ENCODE data around the gene GLCE.
"Not testable (repeated sequence)": the region's sequence is repeated elsewhere in the genome, so short reads cannot be mapped to it uniquely, and the experiment has no call there.

GLCE gene

DNA sequence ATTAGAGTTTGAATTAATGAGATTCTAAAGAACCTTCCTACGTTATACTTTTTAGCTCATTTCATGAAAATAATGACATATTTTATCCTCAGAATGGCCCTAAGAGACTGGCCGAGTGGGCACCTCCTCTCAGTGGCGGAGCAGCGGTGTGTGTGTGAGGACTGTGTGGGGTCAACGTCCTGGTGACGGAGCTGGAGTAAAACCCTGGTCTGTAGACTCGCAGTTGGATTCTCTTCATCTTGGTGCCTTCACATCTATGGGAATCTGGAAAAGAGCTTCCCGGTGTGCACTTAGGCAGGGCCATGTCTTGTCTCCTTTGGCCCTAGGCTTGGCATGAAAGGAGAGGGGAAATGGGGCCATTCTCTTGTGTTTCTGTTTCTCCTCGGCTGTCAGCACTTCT lies 116.9 kb downstream of the GLCE start:
- no peak for DNase-seq

DNA sequence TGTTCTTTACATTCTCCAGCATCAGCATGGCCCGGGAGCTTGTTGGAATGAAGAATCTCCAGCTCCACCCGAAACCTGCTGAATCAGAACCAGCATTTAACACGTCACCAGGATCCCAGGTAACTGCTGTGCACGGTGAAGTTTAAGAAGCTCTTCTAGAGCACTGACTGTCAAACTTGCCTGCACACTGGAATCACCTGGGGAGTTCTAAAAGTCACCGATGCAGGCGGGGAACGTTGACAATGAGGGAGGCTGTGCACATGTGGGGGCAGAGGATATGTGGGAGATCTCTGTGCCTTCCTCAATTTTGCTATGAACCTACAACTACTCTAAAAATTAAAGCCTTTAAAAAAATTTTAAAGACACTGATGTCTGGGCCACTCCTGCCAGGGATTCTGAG lies 119.2 kb downstream of the GLCE start:
- no peak for DNase-seq

DNA sequence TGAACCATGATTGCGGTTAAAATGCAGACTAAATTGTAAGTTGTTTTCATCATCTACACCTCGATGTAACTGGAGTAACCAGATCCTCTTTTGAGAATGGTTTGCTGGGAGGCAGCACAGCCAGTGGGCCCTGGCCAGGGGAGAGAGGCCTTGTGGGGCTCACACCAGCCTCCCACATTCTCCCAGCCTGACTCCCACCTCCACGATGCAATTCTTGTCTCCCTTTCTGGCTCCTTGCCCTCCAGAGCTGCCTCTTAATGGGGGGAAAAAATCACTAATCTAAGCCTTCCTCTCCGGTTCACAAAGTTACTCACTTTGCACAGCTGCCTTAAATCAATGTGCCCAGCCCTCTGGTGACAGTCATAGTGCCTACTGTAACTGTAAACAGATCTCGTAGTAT lies 120.3 kb downstream of the GLCE start:
- no peak for DNase-seq

DNA sequence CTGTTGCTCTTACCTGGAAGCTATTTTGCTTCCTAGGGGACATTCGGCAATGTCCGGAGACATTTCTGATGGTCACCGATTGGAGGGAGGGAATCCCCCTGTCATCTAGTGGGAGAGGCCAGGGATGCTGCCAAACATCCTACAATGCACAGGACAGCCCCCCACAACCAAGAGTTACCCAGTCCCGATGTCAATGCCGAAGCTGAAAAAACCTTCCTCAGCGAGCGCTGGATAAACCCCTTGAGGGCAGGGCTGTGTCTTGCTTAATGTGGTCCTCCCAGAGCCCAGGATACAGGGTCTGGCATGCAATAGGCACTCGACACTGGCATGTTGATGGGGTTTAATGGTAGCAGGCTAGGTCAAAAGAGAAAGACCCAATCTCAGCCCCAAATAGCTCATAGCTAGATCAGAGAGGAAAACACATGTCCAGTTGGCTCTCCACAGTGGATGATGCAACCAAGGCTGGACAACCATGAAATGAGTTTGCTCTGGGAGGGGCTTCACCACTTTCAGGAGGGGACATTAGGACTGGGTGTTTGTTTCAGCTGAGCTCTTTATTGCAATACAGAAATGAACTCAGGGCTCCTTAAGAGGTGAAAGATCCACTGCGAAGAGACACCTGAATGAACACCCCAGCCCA lies 121.8 kb downstream of the GLCE start:
- DNase-seq = no peak

DNA sequence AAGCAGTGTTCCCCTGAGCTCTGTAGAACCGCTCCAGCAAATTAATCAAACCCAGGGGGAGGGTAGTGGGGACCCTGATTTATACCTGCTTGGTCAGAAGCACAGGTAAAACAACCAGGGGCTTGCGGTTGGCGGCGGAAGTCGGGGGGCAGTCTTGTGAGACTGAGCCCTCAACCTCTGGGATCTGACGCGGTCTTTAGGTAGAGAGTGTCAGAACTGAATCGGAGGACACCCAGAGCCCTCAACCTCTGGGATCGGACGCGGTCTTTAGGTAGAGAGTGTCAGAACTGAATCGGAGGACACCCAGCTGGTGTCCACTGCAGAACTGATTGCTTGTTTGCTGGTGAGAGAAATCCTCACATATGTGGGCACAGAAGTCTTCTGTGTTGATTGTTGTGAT lies 125.4 kb downstream of the GLCE start:
- DNase-seq = no peak

DNA sequence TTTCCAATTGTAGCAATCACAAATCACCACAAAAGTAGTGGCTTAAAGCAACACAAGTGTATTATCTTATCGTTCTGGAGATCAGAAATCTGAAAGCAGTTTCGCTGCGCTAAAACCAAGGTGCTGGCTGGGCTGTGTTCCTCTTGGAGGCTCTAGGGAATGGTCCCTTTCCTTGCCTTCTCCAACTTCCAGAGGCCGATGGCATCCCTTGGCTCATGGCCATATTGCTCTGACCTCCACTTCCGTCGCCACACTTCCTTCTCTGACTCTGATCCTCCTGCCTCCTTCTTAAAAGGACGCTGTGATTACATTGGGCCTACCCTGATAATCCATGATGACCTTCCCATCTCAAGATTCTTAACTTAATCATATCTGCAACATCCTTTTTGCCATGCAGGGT lies 127.6 kb downstream of the GLCE start:
- DNase-seq = no peak

DNA sequence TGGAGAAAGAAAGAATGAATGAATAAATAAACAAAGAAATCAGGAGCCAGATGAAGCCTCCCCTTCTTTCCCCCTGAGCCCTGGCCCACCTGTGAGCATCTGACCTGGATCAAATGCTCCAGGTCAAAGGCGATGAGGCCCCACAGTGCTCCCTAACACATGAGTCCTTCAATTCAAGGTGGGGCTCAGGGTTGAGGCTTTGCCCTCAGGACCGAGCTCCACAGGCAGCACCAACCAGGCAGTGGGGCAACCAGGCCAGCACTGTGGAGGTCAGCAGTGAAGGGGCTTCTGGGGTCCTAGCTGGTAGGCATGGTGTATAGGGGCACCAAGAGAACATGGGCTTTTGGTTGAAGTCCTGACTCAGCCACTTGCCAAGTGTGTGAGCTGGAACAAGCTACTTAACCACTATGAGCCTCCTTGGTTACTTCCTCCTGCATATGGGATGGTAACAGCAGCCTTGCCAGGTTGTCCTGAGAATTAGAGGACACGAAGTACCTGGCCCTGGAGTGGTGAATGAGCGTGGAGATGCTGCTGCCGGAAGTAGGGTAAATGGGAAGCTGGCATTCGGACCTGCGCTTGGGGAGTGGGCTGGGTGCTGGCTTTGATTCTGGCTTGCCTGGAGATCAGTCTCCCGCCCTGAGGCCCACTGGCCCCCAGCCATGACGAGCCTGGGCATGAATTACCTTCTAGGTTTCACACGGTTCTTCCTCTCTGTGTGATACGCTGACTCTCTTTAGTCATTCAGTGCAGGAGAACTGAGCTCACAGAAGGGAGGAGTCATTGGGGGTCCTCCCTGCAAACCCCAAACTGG lies 128.3 kb downstream of the GLCE start:
- DNase-seq = no peak

DNA sequence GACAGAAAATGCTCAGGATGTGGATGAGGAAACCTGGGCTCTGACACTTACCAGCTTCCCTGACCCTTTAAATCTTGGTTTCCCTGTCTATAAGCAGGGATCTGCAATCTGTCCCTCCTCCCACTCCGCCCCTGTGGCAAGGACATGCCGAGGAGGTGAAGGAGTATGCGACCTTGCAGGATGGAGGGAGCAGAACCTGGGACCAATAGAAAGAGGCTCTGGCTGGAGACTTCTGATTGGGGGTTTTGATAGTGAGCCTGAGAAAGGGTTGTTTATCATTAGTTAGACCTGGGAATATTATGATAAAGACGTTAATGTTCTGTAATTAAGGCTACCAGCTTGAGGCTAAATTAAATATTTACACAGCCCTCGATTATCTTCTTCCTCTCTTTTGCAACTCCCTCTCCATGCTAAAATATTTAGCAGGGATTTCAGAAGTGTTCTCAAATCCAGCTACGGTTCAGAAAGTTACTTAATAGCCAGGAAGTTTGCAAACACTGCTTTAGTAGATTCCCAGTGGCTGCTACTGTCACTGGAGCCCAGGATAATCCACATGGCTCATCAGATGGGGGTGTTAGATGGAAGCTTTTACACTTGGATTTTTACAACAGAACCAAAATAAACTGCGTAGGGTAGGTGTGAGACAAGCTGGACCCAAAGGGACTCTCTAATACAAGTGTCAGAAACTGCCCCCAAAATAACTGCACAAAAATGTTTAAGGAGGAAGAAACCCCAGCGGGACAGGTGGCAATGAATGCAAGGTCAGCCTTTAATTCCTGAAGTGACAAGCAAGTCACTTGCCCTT lies 129.1 kb downstream of the GLCE start:
- no peak for DNase-seq

DNA sequence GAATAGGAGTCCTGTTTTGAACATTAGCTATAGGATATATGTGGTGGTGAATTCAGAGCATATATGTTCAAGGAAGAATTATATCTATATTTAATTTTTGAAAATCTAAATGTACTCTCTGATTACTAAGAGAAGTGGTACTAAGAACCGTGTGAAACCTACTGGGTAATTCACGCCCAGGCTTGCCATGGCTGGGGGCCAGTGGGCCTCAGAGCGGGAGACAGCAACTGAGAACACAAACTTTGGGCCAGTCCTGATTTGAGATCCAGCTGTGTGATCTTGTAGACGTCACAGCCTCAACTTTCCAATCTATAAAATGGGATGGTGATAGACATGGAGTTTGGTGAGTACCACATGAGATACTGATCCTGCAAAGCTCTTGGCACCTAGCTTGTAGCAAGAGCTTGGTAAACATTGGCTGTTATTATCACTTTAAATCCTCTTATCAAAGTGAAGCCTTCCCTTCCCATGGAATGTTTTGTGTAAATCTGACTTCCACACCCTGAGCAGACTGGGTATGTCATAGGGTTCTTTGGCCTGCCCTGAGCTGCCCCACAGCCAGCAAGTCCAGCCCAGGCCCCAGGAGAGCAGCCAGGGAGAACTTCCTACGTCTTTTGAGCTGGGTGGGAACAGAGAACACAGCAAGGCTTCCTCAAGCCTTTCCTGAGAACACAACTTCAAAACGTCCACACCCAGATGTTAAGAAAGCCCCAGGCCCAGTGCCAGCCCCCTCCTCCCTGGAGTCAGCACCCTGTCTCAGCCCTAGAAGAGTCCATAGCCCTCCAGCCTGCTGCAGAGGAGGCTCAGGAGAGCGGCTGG lies 130.1 kb downstream of the GLCE start:
- no peak for DNase-seq

DNA sequence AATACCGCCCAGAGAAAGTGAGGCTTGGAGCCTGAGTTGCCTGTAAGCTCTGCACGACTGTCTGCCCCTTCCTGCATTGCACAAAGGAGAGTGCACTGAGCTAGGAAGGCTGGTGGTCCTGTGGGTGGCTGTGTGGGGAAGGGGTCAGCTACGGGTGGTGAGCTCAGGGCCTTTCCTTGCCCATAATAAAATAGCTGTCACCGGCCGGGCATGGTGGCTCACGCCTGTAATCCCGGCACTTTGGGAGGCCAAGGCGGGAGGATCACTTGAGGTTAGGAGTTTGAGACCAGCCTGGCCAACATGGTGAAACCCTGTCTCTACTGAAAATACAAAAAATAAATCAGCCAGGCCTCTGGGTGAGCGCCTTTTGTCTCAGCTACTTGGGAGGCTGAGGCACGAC lies 131.2 kb downstream of the GLCE start:
- not testable (repeated sequence) for DNase-seq

DNA sequence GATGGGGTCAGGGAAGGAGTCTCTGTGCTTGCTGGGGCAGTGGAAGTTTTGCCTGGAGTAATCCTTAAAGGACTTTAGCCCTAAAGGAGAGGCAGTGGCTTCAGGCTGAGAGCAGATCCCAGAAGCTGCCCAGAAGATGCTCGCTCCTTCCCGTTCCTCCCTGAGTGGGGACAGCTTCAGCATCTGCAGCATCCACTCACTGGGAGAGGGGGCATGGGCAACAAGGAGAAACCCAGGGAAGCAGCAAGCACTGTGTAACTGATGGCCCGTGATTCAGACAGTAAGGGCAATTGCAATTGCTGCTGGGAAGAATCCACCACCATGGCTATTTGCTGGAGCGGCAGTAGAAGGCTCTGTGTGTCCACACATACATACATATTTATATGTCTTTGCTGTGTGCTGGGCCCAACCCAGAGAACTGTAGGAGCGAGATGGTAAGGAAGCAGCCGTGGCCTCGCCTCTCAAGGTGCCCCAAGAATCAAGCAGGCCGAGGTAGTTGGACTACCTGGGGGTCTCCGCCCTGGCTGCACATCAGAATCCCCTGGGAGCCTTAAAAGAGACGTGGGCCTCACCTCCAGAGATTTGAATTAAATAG lies 132.5 kb downstream of the GLCE start:
- DNase-seq = no peak

DNA sequence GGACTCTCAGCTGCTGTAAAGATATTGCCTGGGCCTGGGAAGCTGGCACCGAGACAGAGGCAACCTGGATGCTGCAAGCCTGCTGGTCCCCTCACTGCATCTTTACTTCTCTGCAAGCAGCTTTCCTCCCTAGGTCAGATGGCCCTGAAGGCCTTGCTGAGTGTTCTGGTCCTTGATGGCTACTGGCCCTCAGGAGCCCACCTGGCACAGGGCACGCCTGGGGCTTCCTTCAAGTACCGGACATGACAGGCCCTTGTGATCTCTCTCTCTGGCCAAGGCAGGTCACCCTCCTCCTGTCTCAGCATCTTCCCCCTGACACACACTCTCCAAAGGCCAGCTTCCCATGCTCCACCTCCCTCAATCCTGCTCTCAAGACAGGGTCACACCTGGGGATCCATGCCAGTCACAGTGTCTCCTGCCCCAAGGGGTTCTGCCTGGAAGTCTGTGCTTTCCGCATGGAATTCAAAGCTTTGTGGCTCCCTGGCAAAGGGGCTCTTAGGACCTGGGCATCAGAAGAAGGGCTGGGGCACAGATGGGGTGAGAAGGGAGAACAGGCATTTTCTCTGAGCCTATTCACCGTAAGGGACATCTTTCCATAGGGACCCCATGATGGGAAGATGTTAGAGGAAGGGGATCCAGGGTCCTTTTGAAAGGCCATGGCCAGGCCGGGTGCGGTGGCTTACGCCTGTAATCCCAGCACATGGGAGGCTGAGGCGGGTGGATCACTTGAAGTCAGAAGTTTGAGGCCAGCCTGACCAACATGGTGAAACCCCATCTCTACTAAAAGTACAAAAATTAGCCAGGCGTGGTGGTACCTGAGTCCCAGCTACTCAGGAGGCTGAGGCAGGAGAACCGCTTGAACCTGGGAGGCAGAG lies 133.5 kb downstream of the GLCE start:
- DNase-seq = no peak

DNA sequence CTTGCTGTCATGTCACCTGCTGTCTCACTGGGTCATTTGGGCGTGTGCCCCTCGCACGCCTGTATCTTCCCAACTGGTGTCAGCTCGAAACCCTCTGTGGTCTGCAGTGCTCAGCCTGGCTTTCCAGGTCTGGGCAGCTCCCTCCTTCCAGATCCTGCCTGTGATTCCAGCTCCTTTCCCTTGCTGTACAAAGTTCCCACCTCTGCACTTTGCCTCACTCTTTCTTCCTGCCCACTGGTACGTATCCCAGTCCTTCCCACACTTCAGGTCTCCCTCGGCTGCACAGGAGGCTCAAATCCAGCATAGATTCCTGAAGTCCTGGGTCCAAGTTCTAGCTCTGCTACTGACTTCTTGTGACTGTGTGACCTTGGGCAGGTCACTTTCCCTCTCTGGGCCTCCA lies 136.2 kb downstream of the GLCE start:
- DNase-seq = no peak

DNA sequence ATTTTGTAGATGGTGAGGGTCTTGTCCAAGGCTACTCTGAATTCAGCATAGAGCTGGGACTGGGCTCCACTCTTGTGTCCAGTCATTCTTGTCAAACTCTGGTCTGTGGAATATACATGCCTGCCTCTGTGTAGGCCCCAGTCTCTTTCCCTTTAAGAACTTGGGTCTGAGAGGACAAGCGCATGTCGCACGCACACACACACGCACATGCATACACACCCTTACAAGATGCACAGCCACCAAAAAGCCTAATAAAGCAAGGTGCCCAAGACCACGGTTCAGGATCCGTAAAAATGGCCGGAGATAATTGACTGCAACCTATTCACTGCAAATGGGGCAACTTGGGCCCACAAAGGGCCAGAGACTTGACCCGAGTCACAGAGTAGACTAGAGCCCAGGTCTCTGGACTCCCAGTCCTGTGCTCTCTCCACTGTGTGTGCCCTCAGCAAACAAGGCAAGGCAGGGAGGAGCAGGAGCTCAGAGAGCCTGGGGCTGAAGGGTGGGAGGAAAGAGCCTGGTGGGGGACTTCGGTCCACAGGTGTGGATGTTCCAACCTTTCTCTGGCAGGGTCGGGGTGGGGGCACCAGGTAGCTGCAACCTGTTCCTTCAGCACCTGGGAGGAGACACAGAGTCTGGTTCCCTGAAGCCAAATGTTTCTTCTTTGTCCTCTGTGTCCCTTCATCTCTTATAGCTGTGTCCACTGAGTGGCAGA lies 137.4 kb downstream of the GLCE start:
- DNase-seq = no peak

DNA sequence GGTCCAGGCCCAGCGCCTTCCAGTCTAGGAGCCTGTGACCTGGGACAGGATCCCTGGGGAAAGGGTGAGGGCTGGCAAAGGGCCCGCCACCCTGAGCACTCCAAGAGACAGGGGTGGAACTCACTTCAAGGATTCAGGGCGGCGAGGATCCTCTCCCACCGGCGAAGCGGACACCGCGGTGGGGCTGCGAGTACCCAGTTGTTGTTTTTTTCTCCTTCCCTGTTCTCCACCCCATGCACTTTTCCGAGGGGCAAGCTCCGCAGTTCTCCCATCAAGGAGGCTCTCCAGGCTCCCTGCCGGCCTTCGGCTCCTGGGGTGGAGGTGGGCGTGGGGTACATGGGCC lies 137.9 kb downstream of the GLCE start:
- DNase-seq = no peak

DNA sequence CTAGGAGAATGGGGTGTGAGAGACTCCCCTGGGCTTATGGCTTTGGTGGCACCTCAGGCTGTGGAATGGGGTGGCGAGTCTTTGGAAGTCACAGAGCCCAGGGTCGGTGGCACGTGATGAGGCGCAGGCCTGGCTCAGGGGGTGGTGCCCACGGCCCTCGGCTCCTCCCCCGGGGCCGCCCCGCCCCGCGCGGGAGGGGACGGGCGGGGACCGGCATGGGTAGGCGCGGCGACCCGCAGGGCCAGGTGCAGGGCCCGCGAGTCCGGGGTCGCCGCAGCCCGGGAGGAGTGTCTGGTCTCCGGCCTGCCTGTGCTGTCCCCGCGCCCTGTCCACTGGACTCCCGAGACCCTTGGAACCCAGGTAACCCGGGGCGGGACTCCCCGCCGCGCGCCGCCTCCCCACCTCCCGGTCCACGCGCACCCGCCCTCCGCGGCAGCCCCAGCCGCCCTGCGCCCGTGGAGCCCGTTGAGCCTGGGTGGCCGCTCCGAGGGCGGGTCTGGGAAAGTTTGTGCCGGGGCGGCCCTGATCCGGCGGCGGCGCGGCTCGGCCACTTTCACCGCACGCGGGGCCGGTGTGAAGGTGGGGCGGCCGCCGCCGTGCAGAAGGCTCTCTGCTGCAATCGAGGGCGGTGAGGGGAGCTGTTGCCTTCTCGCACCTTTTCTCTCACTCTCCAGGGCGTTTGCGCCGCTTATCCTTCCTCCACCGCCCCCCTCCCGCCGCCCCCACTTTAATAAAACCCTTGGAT lies 138.4 kb downstream of the GLCE start, which contains the start of gene PAQR5:
PAQR5 (plus strand) TSS at position 216 of the 745 bp plus-strand sequence. CDS start 61,169 bp downstream, outside the sequence.
- DNase-seq = no peak

DNA sequence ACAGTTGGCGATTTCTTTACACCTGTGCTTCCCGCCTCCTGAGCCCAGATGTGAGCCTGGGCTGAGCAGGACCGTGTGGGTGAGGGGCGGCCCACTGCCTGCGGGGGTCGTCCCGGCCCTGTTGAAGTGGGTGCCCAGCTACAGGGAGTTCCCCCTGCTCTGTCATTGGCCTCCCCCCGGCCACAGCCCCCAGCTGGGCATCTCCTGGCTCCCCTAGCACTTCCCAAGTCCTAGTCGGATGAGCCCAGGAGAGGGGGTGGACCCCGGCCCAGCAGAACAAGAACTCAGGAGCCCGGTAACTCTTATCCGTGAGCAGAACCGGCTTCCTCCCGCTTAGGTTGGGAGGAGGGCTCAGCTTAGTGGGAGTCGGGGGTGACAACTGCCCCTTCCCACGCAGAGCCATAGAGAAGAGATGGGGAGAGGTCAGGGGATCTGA lies 139.0 kb downstream of the GLCE start:
- no peak for DNase-seq

DNA sequence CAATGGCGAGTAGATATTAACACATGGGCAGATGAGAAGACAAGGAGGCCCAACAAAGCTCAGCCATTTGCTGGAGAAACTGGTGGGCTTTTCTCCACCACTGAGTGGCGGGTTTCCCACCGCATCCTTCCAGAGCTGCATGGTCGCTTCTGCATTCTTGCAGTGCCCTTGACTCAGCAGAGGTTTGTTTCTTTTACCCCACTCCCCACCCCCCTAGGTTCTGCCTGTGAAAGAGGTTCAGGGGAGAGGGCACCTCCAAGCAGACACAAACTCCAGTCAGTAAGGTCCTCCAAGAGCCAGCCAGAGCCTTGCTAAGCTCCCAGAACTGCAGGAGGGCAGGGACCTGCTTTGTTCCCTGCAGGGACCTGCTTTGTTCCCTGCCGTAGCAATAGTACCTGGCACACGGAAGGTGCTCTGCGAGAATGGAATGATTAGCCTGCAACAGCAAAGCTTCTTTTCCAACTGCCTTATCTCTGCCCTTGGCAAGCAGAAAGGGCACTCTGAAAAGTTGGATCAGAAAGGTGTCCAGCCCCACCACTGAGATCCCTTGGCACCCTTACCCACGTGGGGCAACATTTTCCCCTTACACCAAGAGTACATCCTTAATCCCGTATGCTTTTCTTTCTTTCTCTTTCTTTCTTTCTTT lies 139.6 kb downstream of the GLCE start:
- DNase-seq = peak; percentile 39

DNA sequence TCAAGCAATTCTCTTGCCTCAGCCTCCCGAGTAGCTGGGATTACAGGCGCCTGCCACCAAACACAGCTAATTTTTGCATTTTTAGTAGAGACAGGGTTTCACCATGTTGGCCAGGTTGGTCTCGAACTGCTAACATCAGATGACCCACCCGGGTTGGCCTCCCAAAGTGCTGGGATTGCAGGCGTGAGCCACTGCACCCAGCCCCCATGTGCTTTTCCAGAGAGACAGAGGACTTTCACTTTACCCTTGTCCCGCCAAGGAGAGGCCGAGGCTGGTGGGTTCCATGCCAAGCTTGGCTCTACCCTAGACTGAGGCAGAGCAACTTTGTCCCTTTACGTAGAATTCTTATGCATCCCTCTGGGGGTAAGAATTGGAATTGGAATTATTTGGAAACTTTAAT lies 140.7 kb downstream of the GLCE start:
- not testable (repeated sequence) for DNase-seq
